ENCODE results near the gene MAS1.
"Not testable (repeated sequence)": the region's sequence is repeated elsewhere in the genome, so short reads cannot be mapped to it uniquely, and the experiment has no call there.

MAS1 gene

DNA sequence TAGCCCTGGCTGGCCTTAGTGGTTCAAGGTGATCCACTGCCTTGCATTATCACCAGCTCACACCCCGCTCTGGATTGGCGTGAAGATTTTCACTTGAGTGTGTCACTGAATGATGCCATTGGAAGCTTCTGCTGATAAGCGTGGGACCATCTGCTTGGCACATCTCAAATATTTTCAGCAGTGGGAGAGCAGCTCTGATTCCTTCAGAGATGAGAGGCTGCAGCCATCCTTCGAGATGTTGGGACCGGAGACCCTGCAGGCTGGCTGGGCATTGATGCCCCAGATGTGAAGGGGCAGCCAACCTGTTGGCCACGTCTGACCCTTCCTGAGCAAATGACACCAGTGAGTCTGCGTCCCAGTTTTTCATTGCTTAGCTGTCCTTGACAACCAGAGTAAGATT, at the start of gene MAS1:
TSS of gene MAS1 (plus strand) at position 197 of the 400 bp plus-strand sequence. CDS start 15,968 bp downstream, outside the sequence.
- DNase-seq (ENCODE audit: low spot score): no peak

DNA sequence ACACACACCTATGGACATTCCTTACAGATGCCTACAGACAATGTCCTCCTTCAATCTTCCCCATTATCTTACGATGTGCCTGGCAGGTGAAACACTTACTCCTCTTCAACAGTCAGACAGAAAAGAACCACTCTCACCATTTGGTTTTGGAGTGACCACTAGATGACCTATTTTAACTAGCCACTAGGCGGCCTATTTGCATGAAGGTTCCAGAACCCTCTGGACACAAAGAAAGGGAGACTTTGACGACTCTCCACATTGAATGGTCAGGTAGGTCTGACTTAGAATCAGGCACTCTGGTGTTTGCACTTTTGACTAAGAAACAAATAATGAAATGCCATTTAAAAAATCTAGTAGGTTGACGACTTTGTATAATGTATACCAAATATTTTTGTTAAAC, 48.8 kb upstream of the MAS1 start:
- peak; percentile 12 for DNase-seq (ENCODE audit: low spot score)

DNA sequence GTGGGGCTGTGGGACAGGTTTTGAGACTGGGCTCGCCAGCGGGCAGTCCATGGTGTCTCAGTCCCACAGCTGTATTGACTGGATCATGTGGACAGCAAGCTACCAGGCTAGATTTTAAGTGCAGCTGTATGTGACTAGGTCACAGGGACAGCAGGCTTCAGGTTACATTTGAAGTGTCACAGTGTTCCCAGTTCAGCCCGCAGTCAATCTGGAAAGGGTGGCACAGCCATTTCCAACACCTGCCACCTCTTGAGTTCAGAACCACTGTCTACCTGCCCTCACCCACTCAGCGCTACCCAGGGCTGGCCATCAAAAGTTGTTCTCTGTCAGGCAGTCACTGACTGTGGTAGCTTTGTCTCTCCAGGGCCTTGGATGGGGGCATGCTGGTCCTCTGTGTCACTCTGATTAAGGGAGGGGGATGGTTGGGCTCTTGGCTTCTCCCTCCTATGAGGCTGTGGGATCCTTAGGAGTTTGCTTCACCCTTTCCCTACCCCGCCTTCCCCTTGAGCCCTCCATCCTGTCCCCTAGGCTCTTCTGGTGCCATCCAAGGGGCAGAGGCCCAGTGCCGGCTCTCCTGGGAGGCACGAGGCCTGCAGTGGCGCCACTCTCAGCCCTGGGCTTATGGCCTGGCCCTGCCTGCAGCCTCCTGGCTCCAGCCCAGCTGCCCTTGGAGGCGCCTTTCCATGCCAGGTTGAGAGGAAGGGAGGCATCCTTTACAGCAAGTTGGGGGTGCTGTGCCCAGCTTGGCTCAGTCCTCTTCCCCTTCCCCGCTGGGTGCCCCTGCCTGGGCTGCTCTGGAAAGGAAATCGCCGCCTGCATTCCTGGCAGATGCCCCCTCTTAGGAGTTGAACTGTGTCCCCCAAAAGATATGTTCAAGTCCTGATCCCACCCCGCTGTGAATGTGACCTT, 45.8 kb upstream of the MAS1 start:
- no peak for DNase-seq (ENCODE audit: low spot score)

DNA sequence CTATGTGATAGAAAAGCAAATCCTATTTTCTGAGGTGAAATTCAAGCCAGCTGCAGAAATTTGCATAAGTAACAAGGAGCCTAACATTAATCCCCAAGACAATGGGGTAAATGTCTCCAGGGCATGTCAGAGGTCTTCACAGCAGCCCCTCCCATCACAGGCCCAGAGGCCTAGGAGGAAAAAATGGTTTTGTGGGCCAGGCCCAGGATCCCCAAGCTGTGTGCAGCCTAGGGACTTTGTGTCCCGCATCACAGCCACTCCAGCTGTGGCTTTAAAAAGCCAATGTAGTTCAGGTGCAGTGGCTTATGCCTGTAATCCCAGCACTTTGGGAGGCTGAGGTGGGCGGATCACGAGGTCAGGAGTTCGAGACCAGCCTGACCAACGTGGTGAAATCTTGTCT, 42.2 kb upstream of the MAS1 start:
- DNase-seq (ENCODE audit: low spot score): not testable (repeated sequence)

DNA sequence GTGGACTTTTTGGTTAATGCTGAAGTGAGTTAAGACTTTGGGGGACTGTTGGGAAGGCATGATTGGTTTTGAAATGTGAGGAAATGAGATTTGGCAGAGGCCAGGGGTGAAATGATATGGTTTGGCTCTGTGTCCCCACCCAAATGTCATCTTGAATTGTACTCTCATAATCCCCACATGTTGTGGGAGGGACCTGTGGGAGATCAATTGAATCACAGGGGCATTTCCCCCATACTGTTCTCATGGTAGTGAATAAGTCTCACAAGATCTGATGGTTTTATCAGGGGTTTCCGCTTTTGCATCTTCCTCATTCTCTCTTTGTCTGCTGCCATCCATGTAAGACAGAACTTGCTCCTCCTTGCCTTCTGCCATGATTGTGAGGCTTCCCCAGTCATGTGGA, 40.9 kb upstream of the MAS1 start:
- not testable (repeated sequence) for DNase-seq (ENCODE audit: low spot score)

DNA sequence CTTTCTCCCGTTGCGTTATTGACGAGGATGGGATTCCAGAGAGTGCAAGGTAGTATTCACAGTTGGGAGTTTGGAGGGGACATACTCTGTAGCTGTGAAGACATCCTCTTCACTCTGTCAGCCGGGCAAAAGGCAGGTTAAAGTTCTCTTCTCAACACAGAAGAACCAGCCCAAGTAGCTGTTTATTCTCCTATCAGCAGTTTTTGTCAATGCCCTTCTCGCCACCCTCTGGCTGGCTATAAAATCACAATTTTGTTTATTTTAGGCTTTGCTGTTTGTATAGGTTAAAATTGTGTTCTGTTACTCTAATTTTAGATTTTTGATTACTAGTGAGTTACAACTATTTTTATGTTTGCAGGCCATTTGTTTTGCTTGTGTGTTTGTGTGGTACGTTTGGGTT, 37.9 kb upstream of the MAS1 start:
- no peak for DNase-seq (ENCODE audit: low spot score)

DNA sequence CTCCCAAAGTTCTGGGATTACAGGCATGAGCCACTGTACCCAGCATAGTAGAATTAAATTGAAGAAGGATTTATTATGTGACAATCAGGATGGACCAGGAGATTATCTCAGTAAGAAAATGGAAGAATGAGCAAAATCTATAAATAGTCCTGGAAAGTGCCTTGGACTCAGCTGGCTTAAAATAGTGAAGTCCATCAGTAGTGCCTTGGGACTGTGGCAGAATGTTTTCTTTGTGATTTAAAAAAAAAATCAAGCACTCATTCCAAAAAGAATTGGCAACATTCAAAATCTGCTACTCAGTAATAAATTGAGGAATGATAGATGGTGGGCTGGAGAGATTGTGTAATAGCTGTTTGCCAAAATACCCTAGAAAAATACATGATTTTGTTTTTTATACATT, 37.0 kb upstream of the MAS1 start:
- DNase-seq (ENCODE audit: low spot score): no peak

DNA sequence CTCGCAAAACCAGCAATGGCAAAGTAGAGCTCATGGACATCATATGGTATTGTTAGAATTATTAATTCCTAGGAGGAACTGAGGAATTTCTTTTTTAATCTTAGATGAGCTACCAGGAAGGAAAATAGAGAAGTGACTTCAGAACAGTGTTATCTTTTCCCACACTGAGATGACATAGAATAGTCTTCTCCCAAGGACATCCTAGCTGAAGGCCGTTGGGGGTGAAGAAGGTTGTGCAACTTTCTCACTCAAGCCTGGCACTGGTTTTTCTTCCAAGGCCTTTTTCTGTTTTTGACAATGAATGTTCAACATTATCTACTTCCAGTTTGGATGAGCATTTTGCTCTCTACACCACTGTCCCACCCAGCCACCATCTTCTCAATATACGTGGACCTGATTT, 35.8 kb upstream of the MAS1 start:
- DNase-seq (ENCODE audit: low spot score): no peak

DNA sequence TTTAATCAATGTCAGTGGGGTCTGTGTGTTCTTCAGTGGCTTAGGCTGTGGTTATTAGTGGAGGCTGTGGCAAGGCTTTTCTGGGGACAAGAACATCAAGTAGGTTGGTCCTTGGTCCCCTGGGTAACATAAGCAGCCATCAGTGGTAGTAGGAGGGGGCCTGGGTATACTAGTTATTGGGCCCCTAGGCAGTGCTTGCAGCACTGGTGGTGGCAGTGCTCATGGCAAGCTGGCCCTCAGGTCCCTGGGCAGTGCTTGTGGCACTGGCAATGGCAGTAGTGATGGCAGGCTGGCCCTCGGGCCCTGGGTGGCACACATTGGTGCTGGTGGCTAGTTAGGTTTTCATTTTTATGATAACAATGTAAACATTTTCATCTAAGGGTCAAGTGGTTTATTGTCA, 32.5 kb upstream of the MAS1 start:
- DNase-seq (ENCODE audit: low spot score): no peak

DNA sequence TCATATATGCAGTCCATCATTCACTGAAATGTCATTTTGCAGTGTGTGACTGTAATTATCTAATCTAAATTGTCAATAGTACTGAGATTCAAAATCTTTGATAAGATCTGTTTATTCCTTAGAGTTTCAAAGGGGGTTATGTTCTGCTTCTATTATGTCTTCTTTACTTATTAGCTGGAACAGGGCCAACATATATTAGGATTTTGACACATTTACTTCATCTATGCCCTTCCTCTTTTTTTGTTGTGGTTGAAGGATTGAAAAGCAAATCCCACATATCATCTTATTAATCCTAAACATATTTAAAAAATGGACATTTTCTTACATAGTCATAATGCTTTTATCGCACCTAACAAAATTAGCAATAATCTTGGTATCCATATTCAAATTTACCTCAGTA, 30.3 kb upstream of the MAS1 start:
- DNase-seq (ENCODE audit: low spot score): no peak

DNA sequence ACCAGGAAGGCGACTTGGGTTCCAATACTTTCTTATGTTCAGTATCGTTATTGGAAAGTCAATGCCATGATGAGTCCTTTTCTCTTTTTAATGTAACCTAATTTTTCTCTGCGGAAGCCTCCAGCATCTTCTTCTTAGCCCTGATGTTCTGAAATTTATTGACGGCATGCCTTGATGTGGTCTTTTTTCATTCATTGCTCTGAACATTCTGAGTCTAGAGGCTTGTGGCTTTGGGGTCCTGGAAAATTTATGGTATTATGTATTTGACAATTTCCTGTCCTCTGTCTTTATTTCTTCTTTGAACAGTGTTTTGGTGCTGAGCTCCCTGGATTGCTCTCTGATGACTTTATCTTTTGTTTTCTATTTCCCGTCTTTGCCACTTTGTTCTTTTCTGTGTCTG, 28.7 kb upstream of the MAS1 start:
- DNase-seq (ENCODE audit: low spot score): no peak

DNA sequence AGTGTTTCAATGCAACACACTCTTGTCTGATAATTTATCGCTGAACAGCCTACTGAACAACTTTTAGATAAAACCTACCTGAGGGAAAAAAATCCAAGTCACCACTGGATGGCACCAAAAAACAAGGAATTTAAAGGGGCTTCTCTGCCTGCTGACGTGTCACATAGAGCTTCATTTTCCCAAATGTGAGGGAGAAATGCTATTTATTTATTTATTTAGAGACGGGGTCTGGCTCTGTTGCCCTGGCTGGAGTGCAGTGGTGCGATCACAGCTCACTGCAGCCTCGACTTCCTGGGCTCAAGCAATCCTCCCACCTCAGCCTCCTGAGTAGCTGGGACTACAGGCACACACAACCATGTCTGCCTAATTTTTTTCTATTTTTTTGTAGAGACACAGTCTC, 27.4 kb upstream of the MAS1 start:
- DNase-seq (ENCODE audit: low spot score): peak; percentile 53

DNA sequence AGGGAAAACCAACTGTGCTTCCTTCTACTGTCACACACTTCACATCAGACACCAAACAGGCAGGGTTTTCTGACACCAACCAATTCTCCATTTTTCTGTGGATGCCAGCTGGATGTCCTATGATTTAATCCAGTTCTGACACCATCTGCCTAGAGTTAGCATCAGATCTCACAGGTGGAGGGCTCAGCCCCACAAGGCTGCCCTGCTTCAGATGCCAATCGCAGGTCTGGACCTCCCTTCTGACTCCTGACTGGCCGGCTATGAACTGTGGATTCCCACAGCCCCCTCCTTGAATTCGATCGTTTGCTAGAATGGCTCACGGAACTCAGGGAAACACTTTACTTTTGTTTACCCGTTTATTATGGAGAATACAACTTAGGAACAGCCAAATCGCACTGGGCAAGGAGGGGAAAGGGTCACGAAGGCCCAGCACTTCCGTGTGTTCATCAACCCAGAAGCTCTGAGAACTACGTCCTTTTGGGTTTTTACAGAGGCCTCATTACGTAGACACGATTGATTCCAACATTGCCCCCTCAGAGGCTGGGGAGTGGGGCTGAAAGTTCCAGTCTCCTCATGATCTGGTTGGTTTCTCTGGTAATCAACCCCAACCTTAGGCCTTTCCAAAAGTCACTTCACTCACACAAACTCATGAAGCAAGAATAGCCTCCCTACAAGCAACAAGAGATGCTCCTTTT, 25.4 kb upstream of the MAS1 start:
- DNase-seq (ENCODE audit: low spot score): no peak

DNA sequence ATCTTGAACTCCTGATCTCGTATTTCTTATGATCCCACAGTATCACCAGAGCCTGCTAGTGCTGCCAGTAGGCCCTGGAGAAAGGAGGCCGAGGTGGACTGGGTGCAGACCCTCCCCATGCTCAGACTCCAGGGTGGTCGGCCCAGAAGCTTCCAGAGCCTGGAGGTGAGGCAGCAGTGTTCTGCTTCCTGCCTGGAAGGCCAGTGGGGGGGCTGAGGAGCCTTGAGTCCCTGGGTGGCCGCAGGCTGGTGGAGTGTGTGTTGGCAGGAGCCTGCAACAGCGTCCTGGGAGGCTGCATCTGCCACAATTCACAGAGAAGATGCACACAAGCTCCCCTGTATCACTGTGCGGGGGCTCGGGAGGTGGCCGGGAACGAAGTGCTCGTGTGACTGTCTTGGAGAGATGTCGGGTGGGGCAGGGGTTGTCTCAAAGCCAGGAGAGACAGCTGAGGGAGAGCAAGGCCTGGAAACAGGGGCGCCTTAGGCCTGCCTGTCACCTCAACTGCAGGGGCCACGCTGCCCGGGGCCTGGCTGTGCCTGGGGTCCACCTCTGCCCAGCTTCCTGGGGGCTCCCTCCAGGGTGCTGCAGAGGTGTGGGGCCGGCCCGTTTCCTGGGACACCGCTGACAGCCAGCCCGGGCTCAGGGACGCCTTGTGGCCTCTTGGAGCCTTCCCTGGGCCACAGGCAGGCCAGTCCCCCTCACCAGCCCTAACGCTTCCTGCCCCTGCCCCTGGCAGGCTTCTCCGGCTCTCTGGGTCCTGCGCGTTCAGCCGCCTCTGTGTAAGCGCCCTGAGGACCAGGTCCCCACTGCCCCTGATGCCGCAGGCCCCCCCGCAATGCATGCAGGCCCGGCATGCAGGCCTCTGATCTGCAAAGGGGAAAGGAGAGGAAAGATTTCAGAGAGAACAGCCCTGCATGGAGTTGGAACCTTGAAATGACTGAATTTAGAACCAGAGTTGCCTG, 24.2 kb upstream of the MAS1 start:
- no peak for DNase-seq (ENCODE audit: low spot score)

DNA sequence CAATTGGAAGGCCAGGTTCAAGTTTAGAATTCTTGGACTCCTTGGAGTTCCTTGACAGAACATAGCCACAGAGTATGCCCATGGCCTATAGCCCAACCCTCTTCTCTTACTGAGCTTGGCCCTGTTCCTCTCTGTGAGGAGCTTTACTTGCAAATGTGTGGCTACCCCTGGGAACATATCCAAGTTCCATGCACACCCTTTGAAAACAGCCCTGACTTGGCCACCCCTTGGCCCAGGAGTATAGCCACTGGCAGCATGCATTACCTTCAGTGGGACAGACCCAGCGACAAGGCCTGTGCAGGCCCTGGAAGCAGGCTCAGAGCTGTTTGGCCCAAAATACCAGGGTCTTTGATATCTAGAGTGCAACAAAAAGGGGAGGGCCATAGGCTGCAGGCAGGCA, 19.5 kb upstream of the MAS1 start:
- no peak for DNase-seq (ENCODE audit: low spot score)

DNA sequence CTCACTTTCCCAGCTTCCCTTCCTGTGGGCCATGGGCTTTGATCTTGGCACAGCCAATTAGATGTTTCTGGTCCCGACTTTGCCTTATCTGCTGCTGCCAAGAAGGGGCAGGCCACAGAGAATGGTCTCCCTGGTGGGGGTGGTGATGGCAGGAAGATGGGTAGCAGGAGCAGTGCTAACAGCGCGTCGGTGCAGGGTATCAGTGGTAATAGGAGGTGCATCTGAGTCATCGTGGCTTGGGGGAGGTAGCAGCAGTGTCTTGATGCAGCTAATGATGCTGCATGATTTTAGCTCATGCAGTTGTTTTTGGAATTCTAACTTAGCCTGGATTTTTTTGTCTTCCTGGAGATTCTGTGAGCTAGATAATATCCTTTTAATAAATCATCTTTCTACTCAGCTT, 18.9 kb upstream of the MAS1 start:
- no peak for DNase-seq (ENCODE audit: low spot score)

DNA sequence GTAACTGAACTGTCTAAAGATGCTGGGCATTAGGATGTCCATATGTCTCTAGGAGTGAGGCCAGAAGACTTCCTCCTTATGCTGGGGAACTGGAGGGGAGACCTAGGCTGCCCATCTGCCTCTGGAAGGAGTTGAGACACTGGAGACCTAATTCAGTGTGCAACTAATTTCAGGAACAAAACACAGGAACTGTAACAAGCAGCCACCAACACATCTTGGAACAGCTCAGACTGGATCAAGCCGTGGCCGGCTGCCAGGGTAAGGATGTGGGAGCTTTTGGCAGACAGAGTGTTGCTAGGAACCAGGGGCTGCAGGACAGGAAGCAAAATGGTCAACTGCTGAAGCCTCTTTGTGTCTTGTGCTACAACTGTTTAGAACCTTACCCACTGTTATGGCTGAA, 16.4 kb upstream of the MAS1 start:
- DNase-seq (ENCODE audit: low spot score): peak; percentile 12

DNA sequence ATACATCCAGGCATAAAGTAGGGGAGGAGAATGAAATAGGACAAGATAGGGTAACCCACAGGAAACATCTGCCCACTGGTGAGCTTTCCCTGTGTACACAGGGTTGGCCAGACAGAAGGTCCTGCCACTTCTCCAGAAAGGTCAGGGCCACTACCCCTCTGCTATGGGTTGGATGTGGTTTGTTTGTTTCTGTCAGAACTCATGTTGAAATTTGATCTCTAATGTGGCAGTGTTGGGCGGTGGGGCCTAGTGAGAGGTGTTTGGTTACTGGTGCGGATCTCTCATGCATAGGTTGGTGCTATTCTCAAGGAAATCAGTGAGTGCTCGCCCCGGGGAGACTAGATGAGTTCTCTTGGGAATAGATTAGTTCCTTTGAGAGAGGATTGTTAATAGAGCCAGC, 15.6 kb upstream of the MAS1 start:
- no peak for DNase-seq (ENCODE audit: low spot score)

DNA sequence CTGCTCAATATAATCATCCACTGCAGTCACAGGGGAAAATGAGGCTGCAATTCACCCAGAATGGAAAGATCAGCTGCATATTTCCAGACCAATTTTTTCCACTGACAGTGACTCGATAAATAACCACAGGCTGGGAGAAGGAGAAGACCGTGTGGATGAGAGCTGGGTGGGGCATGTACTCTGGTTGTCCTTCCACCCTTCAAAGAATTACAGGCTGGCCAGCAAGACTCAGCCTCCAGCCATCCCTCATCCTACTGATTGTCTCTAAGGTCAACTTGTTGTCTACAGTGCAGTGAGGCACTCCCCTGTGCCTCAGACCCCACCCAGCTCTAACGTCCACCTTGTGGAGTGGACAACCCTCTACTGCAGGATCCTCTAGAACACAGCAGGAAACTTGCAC, 14.5 kb upstream of the MAS1 start:
- DNase-seq (ENCODE audit: low spot score): no peak

DNA sequence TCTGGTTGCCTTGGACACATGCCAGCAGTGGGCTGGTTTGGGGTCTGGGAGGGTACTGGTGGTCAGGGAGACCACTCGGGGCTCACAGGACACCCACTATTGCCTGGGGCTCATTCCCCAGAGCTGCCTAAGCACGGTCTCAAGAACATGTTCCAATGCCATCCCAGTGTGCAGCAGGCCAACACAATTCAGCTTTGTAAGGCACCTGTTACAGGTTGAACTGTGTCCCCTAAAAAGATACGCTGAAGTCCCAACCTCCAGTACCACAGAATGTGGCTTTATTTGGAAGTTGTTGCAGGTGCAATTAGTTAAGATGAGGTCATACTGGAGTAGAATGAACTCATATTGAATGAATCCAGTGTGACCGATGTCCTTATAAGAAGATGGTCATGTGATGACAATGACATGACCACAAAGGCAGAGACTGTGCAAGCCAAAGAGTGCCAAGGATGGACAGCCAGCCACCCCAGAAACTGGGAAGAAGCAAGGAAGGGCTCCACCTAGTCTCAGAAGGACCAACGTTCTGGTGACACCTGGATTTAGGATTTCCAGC, 13.5 kb upstream of the MAS1 start:
- no peak for DNase-seq (ENCODE audit: low spot score)

DNA sequence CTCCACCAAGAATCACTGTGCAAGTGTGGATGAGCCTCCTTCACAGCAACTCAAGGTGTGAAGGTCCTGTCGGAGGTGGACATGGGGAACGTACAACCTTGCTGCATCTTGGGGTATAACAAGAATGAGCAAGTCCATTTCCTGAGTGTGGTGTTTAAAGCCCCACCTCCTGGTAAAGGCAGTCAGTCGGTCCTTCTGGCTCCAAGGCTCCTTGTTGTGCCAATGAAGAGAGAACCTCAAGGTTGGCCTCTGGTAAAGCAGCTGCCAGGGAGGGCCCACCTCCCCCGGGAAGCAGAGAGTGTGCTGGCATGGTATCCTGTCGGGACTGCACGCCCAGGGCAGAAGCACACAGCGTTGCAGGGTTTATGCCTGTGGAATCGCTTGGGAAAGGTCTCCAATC, 12.4 kb upstream of the MAS1 start:
- DNase-seq (ENCODE audit: low spot score): no peak

DNA sequence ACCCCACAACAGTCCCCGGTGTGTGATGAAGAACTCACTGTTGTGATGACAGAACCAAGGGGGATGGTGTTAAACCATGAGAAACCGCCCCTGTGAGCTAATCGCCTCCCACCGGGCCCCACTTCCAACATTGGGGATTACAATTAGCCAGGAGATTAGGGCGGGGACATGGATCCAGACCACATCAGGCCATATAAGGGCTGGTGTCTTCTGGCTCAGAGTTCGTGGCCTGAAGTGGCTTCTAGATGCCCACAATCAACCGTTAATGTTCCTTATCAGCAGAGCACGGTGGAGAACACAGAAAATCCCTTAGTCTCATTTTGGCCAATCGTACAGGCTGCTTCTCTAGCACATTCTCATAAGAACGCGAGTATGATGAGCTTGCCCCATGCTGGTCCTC, 10.9 kb upstream of the MAS1 start:
- no peak for DNase-seq (ENCODE audit: low spot score)

Measured in cerebellar cortex (tissue), 1 donor.